ENCODE results near the gene ERICH3. TPM values are rescaled to one million over a fixed set of nuclear protein-coding genes. Genes with fewer than 3 reads are reported as not detected.
"Not testable (repeated sequence)": the region's sequence is repeated elsewhere in the genome, so short reads cannot be mapped to it uniquely, and the experiment has no call there.

Gene ERICH3
- total RNA-seq, 2 donors from 2014 or later: 0.05 to 0.19 TPM

- intact Hi-C loops (cut with DNase I): no loop called here
- no peak for DNase-seq (ENCODE audit: low spot score)
These were observed 10.1 kb upstream of the ERICH3 start for GRCh38 chr1:74683656-74684055.

- intact Hi-C loops (cut with DNase I): no loop called here
- DNase-seq (ENCODE audit: low spot score): no peak
These were observed 8.3 kb upstream of the ERICH3 start for GRCh38 chr1:74681851-74682250.

GRCh38 chr1:74681449-74681848 lies 7.9 kb upstream of the ERICH3 start:
- intact Hi-C loops (cut with DNase I): no loop called here
- no peak for DNase-seq (ENCODE audit: low spot score)

GRCh38 chr1:74681001-74681400 lies 7.4 kb upstream of the ERICH3 start:
- no peak for DNase-seq (ENCODE audit: low spot score)
- intact Hi-C loops (cut with DNase I): no loop called here

GRCh38 chr1:74679811-74680210 lies 6.2 kb upstream of the ERICH3 start:
- intact Hi-C loops (cut with DNase I): no loop called here
- no peak for DNase-seq (ENCODE audit: low spot score)

GRCh38 chr1:74677926-74678325 lies 4.3 kb upstream of the ERICH3 start:
- intact Hi-C loops (cut with DNase I): no loop called here
- DNase-seq (ENCODE audit: low spot score): no peak

- no peak for DNase-seq (ENCODE audit: low spot score)
- intact Hi-C loops (cut with DNase I): no loop called here
These were observed 871 bp upstream of the ERICH3 start for GRCh38 chr1:74674278-74675048.

- DNase-seq (ENCODE audit: low spot score); intact Hi-C loops (cut with DNase I): not testable (repeated sequence)
These were observed 2.7 kb downstream of the ERICH3 start for GRCh38 chr1:74670866-74671265.

GRCh38 chr1:74654708-74655107 lies 18.9 kb downstream of the ERICH3 start:
- intact Hi-C loops (cut with DNase I): no loop called here
- no peak for DNase-seq (ENCODE audit: low spot score)

GRCh38 chr1:74652711-74653139 lies 20.9 kb downstream of the ERICH3 start:
- intact Hi-C loops (cut with DNase I): no loop called here
- no peak for DNase-seq (ENCODE audit: low spot score)

GRCh38 chr1:74650561-74650960 lies 23.0 kb downstream of the ERICH3 start:
- no peak for DNase-seq (ENCODE audit: low spot score)
- intact Hi-C loops (cut with DNase I): no loop called here

- no peak for DNase-seq (ENCODE audit: low spot score)
- intact Hi-C loops (cut with DNase I): no loop called here
These were observed 31.7 kb downstream of the ERICH3 start for GRCh38 chr1:74641876-74642275.

GRCh38 chr1:74641161-74641560 lies 32.4 kb downstream of the ERICH3 start:
- intact Hi-C loops (cut with DNase I): no loop called here
- DNase-seq (ENCODE audit: low spot score): no peak

GRCh38 chr1:74637296-74637695 lies 36.3 kb downstream of the ERICH3 start:
- intact Hi-C loops (cut with DNase I): no loop called here

GRCh38 chr1:74629283-74629682 lies 44.3 kb downstream of the ERICH3 start:
- intact Hi-C loops (cut with DNase I): no loop called here
- no peak for DNase-seq (ENCODE audit: low spot score)

More at GRCh38 chr1:74637296-74637695, 36.3 kb downstream of the ERICH3 start:
- DNase-seq (ENCODE audit: low spot score): no peak

GRCh38 chr1:74623716-74624115 lies 49.9 kb downstream of the ERICH3 start:
- DNase-seq (ENCODE audit: low spot score): no peak
- intact Hi-C loops (cut with DNase I): no loop called here

GRCh38 chr1:74620242-74620641 lies 53.4 kb downstream of the ERICH3 start:
- intact Hi-C loops (cut with DNase I): no loop called here

GRCh38 chr1:74618974-74619373 lies 54.6 kb downstream of the ERICH3 start:
- DNase-seq (ENCODE audit: low spot score): no peak
- intact Hi-C loops (cut with DNase I): no loop called here

More at GRCh38 chr1:74620242-74620641, 53.4 kb downstream of the ERICH3 start:
- no peak for DNase-seq (ENCODE audit: low spot score)

GRCh38 chr1:74613894-74614293 lies 59.7 kb downstream of the ERICH3 start:
- no peak for DNase-seq (ENCODE audit: low spot score)
- intact Hi-C loops (cut with DNase I): no loop called here

GRCh38 chr1:74611887-74612286 lies 61.7 kb downstream of the ERICH3 start:
- intact Hi-C loops (cut with DNase I): no loop called here
- no peak for DNase-seq (ENCODE audit: low spot score)

- DNase-seq (ENCODE audit: low spot score): no peak
- intact Hi-C loops (cut with DNase I): no loop called here
These were observed 62.6 kb downstream of the ERICH3 start for GRCh38 chr1:74610961-74611360.
